Activated CD8-positive, alpha-beta memory T cell treated with anti-CD3 and anti-CD28 coated beads for 24 hours (primary cell): ENCODE measurements around the gene TXNDC5.

Source experiments
- DNase-seq: peaks from one replicate; pipeline ENCODE4 v3.0.0-alpha.2; 2020

TXNDC5 gene

DNA sequence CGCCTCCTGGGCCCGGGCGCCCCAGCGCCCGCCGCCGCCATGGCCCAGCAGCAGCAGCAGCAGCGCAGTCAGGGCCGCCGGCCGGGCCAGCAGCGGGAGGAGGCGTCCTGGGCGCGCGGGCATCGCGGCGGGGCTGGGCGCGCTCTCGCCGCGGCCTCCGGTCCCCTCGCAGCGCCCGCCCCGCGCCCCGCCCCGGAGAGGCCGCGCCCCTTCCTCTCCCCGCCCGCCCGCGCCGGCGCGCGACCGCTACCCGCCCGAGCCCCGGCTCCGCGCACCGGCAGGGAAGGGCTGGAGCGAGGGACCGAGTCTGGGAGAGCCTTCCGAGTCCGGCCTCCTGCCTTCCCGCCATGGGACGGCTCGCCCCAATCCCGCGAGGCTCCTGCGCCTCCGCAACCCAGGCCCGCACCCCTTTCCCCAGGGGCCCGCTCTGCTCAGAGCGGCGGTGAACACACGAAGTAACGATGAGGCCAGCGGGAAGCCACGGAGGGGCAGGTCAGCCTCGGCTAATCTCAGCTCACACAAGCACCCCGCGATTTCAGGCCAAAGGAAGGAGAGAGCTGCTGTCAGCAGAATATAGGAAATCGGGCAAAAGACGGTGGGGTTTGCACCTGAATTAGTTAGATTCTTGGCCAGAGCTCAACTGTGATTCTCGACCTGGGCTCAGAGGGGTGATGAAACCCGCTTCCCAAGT, at the start of gene TXNDC5:
TSS of gene TXNDC5 (minus strand) at position 135 of the 691 bp plus-strand sequence. CDS start at position 123, 12 bp downstream.
- DNase-seq = peak; percentile 90

DNA sequence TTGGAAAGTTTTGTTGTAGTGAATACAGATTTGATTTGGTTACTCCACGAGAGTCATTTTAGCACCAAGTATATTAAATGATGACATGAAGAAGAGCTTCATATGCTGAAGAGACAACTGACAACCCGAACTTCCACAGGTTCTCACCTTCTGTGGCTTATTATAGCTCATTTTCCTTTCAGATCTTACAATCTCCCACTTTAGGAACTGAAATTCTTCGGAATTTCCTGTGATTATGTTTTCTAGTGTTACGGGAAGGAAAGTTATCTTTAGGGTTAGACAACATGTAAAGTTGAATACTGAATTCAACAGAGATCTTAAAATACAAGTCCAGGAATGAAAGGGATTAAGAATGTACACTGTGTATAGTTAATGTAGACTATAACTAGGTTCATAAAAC, 49.6 kb upstream of the TXNDC5 start:
- DNase-seq = no peak

DNA sequence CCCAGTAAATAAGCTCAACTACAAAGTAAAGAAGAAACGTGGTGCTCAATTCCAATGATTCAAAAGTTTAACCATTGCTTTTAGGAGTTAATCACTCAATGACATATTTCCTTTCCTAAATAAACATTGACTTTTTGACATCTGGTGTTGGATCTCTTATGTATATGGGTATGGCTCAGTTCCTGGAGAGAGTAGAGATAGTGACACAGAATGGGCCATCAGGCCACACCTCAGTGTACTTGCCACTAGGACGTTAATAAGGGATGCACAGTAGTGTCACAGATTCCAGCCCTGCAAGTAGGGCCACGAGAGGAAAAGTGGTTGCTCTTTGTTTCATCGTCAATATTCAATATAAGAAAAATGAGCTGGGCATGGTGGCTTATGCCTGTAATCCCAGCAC, 48.9 kb upstream of the TXNDC5 start:
- no peak for DNase-seq

DNA sequence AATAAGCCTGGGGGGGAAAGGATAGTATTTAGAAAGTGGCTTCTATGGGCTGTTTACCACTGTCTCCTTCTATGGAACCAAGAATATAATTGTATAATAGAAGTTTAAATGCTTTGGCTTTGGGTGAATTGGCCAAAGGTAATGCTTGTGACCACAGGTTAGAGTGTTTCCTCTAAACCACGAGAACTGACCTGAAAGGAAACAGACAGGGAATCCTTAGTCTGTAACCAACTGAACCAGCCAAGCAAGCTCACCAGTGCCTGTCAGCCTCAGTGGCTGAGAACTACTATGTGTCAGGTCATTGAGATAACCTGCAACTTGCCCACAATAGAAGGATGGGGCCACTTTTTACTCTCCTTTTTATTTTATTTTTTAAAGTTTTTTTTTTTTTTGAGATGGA, 47.9 kb upstream of the TXNDC5 start:
- no peak for DNase-seq

DNA sequence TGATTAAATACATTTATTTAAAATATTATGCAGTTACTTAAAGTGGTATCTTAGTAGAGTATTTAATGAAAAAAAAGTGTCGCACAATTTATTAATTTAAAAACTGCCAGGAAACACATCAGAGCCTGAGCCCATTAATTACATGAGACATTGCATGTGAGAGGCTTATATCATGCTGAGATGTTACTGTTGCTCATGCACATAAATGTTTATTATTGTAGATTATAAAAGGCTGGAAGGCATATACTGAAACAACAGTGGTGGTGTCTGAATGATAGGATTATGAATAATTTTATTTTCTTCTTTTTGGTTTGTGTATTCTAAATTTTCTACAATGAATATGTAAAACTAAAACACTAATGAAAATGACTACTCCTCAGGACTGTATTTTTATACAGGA, 45.7 kb upstream of the TXNDC5 start:
- DNase-seq = no peak

DNA sequence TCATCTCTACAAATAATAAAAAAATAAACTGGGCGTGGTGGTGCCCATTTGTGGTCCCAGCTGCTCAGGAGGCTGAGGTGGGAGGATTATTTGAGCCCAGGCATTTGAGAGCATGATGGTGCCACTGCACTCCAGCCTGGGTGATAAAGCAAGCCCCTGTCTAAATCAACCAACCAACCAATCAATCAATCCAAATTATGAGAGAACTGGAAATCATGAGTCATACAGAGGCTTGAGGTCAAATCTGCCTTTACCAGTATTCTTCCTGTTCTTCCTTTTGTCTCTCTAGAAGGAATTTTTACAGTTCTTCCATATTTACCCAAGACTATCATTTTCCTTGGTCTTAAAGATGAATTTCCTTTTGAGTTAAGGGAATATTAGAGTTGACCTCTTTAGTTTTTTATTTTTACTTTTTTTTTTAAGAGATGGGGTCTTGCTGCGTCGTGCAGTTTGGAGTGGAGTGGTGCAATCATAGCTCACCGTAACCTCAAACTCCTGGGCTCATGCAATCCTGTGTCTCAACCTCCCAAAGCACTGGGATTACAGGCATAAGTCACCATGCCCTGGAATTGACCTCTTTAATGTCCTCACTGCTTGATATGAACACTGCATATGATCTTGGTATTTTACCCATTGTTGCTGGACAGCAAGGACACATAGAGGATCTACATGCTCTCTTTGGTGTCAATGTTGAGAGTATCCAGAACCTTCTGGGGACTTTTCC, 44.1 kb upstream of the TXNDC5 start:
- no peak for DNase-seq

DNA sequence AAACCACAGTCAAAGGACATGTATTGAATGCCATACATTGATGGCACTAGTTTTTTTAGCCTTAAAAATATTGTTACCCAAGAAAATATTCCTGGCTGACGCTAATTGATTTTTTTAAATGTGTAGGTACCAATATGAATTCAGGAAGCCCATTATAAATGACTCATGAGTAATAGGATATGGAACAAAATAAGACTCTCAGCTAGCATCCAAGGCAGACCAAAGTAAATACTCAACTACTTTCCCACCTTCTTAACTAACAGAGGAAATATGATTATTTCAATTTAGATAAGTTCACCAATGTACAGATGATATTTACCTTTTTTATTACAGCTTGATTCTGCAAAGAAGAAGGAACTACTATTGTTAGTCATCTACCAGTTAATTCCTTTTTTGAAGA, 43.2 kb upstream of the TXNDC5 start:
- no peak for DNase-seq

DNA sequence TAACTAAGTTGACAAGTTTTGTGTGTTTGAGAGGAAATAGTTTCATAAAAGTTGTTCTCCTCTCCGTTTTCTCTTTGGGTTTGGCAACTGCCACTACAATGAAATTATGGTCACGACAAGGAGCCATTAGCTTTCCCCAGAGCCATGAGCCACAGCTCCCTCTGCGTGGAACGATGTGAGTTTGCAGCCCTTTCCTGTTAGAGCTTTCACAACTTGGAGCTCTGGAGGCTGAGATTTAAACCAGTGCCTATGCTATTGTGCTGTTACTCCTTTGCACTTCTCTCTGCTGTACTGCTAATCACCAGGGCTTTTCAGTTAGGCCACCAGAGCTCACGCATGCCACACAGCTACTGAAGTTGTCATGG, 29.3 kb upstream of the TXNDC5 start:
- DNase-seq = no peak

DNA sequence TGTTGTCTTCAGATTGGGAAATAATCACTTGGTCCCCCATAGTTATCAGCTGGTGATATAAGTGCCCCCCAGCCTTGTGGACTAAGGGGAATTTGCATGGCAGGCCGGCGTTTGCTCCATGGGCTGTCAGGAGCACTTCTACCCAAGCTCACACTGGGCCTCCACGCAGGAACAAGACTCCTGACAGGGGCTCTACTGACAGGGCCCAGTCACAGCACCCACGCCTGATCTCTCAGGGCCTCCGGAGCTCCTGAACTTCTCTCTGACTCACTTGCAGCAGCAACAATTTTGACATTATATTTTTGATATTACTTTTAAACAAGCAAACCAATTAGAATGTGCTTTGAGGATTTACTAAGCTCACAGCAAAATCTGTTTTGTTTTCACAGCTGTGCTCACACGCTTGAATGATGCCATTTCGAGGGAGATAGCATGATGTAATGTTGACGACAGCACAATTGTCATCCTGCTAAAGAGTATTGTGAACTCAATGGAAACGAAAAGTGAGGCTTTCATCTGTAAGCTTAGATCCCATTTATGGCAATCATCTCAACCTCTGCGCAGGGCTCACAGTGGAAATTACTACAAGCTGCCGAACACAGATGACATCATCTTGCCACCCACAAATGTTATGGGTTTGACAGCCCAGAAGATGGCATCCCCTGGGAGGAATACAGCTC, 28.7 kb upstream of the TXNDC5 start:
- no peak for DNase-seq

DNA sequence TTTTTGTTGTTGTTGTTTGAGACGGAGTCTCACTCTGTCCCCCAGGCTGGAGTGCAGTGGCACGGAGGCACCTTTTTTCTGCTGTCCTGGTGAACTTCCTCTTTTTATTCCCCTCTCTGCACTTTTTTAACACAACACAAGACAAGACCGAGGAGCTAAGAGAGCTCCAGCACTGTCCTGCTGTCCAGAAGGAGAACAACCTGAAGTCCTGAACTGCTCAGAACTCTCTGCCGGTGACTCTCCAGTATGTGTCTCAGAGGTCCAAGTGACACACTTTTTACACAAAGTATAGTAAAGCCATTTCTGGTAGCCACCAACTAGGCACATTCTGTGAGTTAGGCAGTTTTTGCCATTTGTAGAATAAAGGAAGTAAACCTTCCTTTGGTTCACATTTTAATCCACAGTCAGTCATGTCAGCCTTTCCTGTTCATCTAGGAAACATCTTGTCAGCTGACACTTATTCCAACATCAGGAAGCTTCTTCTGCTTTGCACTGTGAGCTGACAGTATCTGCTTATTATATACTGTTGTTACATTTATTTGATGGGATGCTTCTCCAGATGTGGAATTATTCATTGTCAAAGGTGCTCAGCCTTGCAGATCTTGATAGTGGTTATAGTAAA, 28.1 kb upstream of the TXNDC5 start:
- DNase-seq = no peak

DNA sequence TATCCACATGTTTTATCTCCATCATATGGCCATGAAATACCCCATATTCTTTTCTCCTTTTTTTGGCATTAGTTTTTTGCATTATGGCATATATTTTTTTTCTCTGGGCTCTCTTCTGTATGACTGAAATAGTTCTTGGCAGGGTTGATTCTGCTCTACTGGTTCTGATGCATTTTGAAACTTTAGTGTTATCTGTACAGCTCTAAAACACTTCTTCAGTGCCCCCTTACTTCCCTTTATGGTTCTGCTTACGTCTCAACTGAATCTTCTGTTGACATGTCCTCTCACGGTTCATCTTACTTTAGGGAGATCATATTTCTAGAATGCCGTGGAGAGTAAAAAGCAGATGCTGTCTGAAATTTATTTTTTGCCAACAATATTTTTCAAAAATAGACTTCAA, 23.2 kb upstream of the TXNDC5 start:
- DNase-seq = no peak

DNA sequence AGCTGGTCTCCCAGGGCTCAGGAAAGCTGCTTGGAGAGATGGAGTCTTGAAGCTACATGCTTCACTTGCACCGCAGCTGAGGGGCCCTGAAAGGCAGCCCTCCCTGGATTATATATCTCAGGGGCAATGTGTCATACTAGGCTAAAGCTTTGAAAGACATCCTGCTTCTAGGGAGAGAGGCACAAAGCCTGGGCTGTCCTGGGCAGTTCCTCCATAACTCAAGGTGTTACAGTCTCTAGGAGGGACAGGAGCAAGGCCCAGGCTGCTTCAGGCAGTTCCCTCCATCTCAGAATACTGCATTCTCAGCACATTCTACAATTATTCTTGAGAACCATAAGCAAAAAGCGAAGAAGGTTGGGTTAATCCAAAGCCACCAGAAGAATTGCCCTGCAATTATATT, 22.0 kb upstream of the TXNDC5 start:
- DNase-seq = no peak

DNA sequence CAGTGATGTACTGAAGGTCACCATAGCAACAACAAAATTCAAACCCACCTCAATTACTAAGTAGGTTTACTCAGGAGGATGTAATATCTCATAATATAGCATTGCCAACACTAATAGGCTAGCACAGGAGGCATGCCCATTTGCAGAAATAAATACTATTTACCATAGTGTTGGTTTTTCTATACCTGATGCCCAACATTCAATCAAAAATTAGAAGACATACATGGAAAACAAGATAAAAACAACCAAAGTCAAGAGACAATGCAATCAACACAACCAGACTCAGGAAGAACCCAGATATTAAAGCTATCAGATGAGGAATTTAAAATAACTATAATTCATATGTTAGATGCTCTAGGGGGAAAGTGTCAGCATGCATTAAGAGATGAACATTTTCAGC, 14.3 kb upstream of the TXNDC5 start:
- DNase-seq = no peak

DNA sequence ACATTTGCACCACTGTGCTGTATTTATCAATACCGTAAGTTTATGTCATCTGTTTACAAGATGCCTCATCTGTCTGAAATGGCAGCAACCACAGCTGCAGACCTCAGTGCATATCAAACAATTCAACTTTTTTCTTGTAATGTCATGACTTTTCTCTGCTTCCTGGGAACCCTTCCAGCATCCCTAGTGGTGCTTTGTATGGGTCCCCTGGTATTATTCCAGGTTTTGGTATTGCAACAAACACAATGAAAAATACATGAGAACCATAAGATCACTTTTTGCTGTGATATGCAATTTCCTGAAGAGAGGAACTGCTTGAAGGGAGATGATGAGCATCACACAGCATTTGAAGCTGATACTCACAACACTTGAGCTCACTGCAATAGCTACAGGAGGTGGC, 12.0 kb upstream of the TXNDC5 start:
- no peak for DNase-seq

DNA sequence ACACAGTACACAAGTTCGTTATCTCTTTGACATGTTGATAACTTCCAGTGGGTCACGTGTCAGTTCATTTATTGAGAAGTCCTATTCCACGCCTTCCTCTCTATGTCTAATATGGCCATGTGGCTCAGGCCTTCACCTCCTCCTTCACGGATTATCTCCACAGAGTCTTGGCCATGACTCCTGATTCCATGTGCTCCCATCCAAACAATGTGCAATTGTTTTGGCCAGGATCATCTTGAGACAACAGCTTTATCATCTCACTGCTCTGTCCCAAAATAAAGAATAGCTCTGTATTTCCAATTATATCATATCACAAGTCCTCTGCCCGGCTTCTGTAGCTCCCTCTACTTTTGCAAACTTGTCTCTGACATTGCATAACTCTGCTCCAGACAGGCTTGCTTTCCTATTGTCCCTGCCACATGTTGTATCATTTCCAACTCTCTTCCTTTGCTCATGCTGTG, 11.1 kb upstream of the TXNDC5 start:
- DNase-seq = no peak

DNA sequence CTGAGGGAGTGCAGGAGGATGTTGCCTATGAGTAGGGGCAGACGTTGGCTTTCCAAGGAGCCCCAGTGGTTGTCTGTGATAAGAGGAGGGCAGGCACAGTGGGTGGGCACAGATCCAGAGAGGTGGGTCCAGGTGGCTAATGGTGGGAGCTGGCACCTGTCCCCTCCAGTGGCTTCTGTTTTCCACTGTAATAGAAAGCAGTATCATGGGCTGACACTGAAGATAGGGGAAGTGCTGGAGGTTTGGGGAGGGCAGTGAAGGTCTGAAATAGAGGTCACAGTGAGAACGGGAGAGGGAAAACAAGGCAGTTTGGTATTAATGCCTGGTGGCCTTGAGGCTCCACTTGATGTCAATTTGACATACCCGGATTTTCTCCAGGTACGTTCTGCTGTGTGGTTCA, 10.5 kb upstream of the TXNDC5 start:
- DNase-seq = no peak

DNA sequence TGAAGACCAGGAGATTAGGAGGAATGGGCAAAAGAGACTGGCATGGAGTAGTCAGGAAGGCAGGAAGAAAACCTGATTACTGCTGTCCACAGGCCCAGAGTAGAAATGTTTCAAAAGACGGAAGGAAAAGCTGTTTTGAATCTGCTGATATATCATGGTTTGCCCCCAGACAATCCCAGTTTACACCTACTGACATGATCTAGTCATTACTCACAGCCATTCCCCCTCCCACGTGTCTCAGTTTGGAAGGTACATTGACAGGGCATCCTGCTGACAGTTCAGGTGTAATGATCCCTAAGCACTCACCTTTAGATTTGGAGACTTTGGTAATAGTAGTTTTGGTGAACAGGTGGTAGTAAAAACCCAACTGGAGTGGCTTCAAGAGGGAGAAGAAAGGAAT, 9.8 kb upstream of the TXNDC5 start:
- no peak for DNase-seq

DNA sequence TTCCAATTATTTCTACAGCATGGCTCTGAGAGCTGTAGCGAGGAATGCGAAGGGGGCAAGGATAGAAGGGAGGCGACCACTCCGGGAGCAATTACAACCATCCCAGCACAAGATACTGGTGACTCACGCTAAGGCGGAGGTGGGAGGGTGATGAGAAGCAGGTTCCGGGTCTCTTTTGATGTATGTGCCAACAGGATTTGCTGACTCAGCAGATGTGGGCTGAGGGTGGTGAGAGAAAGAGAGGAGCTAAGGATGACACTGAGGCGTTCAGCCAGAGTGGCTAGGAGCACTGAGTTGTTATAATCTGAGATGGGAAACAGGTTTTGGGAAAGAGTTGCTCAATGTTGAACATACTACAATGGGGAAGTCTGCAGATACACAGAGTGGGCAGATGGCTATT, 9.3 kb upstream of the TXNDC5 start:
- DNase-seq = no peak

DNA sequence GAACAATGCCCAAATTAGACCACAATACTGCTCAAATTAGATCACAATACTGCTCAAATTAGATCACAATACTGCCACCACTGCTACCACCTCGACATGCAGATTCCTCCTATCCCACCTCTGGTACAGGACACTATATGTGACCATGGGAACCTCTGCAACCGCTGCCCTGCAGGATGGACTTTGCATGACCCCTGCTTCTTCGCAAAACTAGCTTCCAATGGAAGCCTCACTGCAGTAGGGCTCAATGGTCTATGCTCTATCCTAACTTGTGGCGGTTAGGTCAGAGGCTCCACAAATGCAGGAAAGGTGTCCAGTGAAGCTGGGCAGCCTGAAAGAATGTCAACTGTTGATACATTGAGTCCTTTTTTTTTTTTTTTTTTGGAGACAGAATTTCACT, 7.8 kb upstream of the TXNDC5 start:
- DNase-seq = no peak

DNA sequence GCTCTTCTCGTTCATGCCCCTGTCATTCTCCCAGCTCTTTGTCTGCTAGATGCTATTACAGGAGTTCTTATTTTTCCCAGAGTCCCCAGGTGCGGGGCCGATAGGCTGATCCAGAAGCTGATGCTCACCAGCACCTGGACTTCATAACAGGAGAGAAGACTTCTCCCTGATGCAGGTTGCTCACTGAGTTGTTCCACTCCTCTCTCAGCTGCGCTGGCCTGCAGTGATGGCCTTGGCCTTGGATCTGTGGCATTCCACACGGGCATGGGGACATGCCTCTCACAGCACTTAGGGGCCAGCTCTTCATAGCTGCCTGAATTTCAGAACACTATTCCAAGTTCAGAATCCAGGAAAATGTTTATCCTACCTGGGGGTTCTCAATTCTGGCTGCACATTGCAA, 7.1 kb upstream of the TXNDC5 start:
- no peak for DNase-seq

DNA sequence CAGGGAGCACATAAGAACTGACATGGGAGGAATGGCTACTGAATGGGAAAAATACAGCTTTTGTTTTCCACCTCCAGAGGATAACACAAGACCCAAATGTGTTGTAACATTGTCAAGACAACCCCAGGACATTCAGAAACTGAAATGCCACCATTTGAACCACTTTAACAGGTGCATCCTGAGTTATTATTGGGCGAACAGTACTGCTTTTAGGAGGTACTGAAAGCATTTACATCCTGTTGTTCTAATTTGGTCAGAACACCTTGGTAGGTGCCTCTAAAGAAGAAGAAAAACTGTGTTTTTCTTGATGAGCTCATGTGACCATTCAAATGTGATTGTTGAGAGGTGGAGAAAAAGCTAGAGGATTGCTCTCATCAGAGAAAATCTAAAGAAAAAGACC, 6.4 kb upstream of the TXNDC5 start:
- no peak for DNase-seq

DNA sequence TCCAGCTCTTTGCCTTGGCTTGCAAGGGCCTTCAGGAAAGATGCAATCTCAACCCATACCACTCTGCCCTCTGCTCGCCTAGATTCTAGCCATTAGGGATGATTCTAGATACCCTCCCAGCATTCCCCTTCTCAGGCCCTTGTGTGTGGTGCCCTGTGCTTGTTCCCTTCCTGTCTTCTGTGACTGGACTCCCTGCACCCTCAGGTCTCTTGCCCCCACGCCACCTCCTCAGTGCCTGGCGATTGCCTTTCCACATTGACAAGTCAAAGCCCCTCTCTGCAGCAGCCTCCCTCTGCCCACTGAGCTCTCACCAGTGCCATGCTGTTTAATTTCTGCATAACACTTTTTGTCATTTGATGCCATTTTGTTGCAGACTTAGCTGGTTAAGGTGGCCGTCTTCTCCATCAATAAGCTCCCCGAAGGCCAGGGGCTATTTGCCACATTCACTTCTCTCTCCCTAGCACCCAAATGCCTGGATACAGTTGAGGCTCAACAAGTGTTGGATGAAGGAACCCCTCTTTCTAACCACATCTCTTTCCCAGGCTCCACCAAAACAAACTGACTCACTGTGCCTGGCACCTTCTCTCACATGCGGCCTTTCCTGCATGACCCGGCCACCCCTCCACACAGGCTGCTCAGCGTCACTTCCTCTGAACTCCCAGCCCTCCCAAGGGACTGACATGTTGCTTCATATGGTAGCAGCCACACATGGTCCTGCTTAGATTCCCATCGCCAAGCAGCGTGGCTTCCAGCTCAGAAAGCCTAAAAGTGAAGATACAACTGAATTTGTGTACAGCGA, 4.6 kb upstream of the TXNDC5 start:
- DNase-seq = no peak

DNA sequence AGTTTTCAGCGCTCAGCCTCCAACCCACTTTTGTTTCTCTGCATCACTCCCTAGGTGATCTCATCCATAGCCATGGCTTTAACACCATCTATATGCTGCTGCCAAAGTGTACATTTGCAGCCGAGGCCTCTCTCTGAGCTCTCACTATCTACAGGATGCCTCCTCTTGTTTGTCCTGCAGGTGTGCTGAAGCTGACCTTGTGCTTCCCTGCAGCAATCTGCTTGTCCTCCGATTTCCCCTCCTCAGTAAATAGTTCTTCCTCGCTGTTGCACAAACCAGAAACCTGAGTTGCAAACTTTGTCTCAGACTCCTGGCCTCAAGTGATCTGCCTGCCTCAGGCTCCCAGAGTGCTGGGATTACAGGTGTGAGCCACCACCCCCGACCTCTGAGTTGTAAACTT, 3.7 kb upstream of the TXNDC5 start:
- no peak for DNase-seq
